ENCODE measurements around the gene CGRRF1.

DNA sequence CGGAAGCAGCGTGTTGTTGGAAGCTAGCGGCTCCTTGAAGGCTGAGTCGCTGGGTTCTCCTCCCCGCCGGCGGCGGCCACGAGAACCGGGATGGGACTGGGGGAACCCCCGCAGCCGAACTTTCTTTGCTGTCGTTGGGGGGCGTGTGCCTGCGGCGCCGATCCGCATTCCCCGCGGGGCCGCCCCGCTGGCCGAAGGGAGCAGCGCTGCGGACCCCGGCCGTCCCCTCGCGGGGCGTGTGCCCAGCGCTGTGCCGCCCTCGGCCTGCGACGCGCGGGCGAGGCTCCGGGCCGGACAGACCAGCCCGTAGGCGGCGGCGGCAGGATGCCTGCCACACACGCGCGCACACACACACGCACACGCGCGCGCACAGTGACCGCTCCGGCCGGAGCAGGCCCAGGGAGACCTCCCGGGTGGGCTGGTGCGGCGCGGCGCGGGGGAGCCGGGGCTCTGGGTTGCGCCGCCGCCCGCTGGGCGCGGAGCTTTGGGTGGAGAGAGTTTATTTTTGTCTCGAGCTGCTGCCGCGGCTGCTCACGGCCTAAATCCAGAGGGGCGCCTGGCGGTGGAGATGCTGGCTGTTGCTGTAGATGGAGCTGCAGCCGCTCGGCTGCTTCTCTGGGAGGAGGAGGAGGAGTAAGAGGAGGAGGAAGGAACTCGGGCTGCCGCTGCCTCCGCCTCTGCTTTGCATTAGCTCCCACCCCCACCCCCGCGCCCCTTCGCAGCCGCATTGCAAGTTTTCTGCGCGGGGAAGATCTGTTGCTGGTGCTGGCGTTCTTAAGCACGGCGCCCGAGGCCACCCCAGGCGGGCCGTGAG lies 56.9 kb downstream of the CGRRF1 start, which contains the start of gene SAMD4A:
- TF ChIP-seq EZH2phosphoT487 (IDR thresholded peaks at IDR 0.05; ENCODE audit: borderline replicate concordance, low read length): peak; percentile 83; the same call in 1 of the 2 replicates
- TF ChIP-seq, protein P1, sequence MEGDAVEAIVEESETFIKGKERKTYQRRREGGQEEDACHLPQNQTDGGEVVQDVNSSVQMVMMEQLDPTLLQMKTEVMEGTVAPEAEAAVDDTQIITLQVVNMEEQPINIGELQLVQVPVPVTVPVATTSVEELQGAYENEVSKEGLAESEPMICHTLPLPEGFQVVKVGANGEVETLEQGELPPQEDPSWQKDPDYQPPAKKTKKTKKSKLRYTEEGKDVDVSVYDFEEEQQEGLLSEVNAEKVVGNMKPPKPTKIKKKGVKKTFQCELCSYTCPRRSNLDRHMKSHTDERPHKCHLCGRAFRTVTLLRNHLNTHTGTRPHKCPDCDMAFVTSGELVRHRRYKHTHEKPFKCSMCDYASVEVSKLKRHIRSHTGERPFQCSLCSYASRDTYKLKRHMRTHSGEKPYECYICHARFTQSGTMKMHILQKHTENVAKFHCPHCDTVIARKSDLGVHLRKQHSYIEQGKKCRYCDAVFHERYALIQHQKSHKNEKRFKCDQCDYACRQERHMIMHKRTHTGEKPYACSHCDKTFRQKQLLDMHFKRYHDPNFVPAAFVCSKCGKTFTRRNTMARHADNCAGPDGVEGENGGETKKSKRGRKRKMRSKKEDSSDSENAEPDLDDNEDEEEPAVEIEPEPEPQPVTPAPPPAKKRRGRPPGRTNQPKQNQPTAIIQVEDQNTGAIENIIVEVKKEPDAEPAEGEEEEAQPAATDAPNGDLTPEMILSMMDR (IDR thresholded peaks at IDR 0.05; ENCODE audit: low read depth, low read length, poor library complexity, severe bottlenecking): peak; percentile 34
